GM12878 (cell line): Measurements from ENCODE around the gene PRKCD. TPM values are rescaled to one million over a fixed set of nuclear protein-coding genes. Genes with fewer than 3 reads are reported as not detected.

ENCODE experiments used
- ATAC-seq: fragments of 200-7000 bp; cut with Tn5 transposase; 3 replicates; pipeline ENCODE4 v1.9.1; 2020; ENCODE audit warnings: mild to moderate bottlenecking, moderate library complexity
- BruUV-seq: library from RNA; stranded (reverse); fragments of 400-500 nt; replicated peaks from 2 replicates; lab custom pipeline; 2021; lab: Mats Ljungman, UMichigan
- CTCF ChIA-PET: fragments of 300-600 bp; sonication (Branson Sonifier 250); formaldehyde crosslinking; extraction: SDS; loops from one replicate; lab custom pipeline; 2021; ENCODE audit warnings: inconsistent platforms; lab: Yijun Ruan, JAX
- POLR2A ChIA-PET: fragments of 350-600 bp; formaldehyde crosslinking; extraction: SDS; loops from one replicate; lab custom pipeline; 2021; ENCODE audit warnings: inconsistent platforms; lab: Charles Lee
- RAD21 ChIA-PET: fragments of 300-600 bp; sonication (Branson Sonifier 250); formaldehyde crosslinking; loops from one replicate; lab custom pipeline; 2023; ENCODE audit warnings: antibody characterized with exemption; ENCODE audit not compliant: unreplicated experiment; lab: Charles Lee
- SMC1A ChIA-PET: fragments of 300-600 bp; sonication (Branson Sonifier 250); formaldehyde crosslinking; loops from one replicate; lab custom pipeline; 2023; ENCODE audit not compliant: unreplicated experiment, uncharacterized antibody; lab: Charles Lee
- DNase-seq: peaks from one replicate; pipeline ENCODE4 v3.0.0-alpha.2; 2011; ENCODE audit warnings: low read depth, low spot score
- FAIRE-seq: peaks from 3 replicates; lab custom pipeline; 2011; peaks lifted over from hg19 to GRCh38; lab: Jason Lieb, UNC
- H2AFZ ChIP-seq: 2 replicates; pipeline ENCODE4 v1.6.0; 2011; ENCODE audit warnings: low read depth, low read length, control low read depth; ENCODE audit not compliant: control insufficient read depth
- H3K27ac ChIP-seq: 2 replicates; pipeline ENCODE4 v1.5.1; 2011; ENCODE audit warnings: control low read depth; ENCODE audit not compliant: control insufficient read depth, insufficient read depth
- H3K27me3 ChIP-seq, 2 experiments: replicated peaks in 1 of 2; 2 replicates each; pipeline versions ENCODE4 v1.6.0 to v1.6.1; 2011; ENCODE audit warnings: low read length in 1 of 2; ENCODE audit not compliant: control insufficient read depth in 2 of 2, insufficient read depth in 2 of 2
- H3K36me3 ChIP-seq, 2 experiments: 2 replicates each; pipeline ENCODE4 v1.5.1; 2011; ENCODE audit warnings: low read length in 1 of 2; ENCODE audit not compliant: control insufficient read depth in 2 of 2, insufficient read depth in 2 of 2
- H3K4me1 ChIP-seq: 2 replicates; pipeline ENCODE4 v1.6.1; 2011; ENCODE audit warnings: mild to moderate bottlenecking, low read length, moderate library complexity, mixed read lengths; ENCODE audit not compliant: control insufficient read depth, insufficient read depth
- H3K4me2 ChIP-seq: 2 replicates; pipeline ENCODE4 v1.6.0; 2011; ENCODE audit warnings: control low read depth; ENCODE audit not compliant: control insufficient read depth, insufficient read depth
- H3K4me3 ChIP-seq: fragments of 200-600 bp; sonication (generic); 2 replicates; pipeline ENCODE4 v1.5.1; 2016
- H3K79me2 ChIP-seq: 2 replicates; pipeline ENCODE4 v1.6.0; 2011; ENCODE audit warnings: low read length; ENCODE audit not compliant: control insufficient read depth, insufficient read depth
- H3K9ac ChIP-seq: 2 replicates; pipeline ENCODE4 v1.8.0; 2011; ENCODE audit warnings: low read length, control low read depth, mixed read lengths; ENCODE audit not compliant: control insufficient read depth, insufficient read depth
- H3K9me3 ChIP-seq: replicated peaks from 3 replicates; pipeline ENCODE4 v1.5.1; 2011; ENCODE audit warnings: mild to moderate bottlenecking, low read length; ENCODE audit not compliant: control insufficient read depth, insufficient read depth
- H4K20me1 ChIP-seq: 2 replicates; pipeline ENCODE4 v1.6.0; 2011; ENCODE audit not compliant: control insufficient read depth, insufficient read depth
- EED ChIP-seq: sonication (generic); IDR thresholded peaks from 2 replicates; pipeline ENCODE4 v1.6.1; 2016; ENCODE audit warnings: antibody characterized with exemption, low read depth
- ETV6 ChIP-seq, 2 experiments: fragments of 450-650 bp in 1 of 2; IDR thresholded peaks in 1 of 2; conservative IDR thresholded peaks in 1 of 2; 2 replicates each; pipeline ENCODE4 v1.6.1; 2014; ENCODE audit warnings: antibody characterized with exemption in 1 of 2, borderline replicate concordance in 1 of 2, low read depth in 1 of 2, mild to moderate bottlenecking in 1 of 2, moderate library complexity in 1 of 2
- IKZF1 ChIP-seq: fragments of 450-650 bp; conservative IDR thresholded peaks from 2 replicates; pipeline ENCODE4 v1.6.1; 2017; ENCODE audit warnings: antibody characterized with exemption, mild to moderate bottlenecking
- POLR2A ChIP-seq: IDR thresholded peaks from 2 replicates; pipeline ENCODE4 v1.6.1; 2011; ENCODE audit warnings: low read depth, mild to moderate bottlenecking, low read length
- RB1 ChIP-seq: fragments of 450-650 bp; formaldehyde crosslinking; IDR thresholded peaks from 2 replicates; pipeline ENCODE4 v1.6.1; 2017; ENCODE audit warnings: mild to moderate bottlenecking, borderline replicate concordance
- RUNX3 ChIP-seq: IDR thresholded peaks from 2 replicates; pipeline ENCODE4 v1.6.1; 2012; ENCODE audit warnings: low read length, inconsistent platforms
- WGBS: methylation state at CpG from one replicate; pipeline ENCODE4 v1.1.6; 2016; ENCODE audit warnings: low lambda C conversion rate; ENCODE audit not compliant: insufficient replicate concordance, insufficient coverage; ENCODE audit errors: missing lambda C conversion rate; 5-methylcytosine and 5-hydroxymethylcytosine counted together
- in situ Hi-C: fragments of 300-500 bp; cut with MboI; formaldehyde crosslinking; loops from 9 replicates; pipeline ENCODE4 v1.14.3; 2018; ENCODE audit warnings: mixed read lengths
- intact Hi-C: fragments of 100-400 bp; cut with micrococcal nuclease; formaldehyde crosslinking; loops from one replicate; pipeline ENCODE4 v1.14.2; 2022; ENCODE audit not compliant: unreplicated experiment
- polyA plus RNA-seq, 11 experiments: library from polyadenylated mRNA; depleted of rRNA in 4 of 11; unstranded in 6 of 11; stranded (reverse) in 5 of 11; fragments of >200 nt; fragmentation: Nextera tagmentation in 4 of 11; fragmentation: Illumina TruSeq in 1 of 11; extraction: Ambion mirVana in 4 of 11; extraction: Trizol in 1 of 11; gene quantifications; 1 replicate in 1 of 11; 2 replicates in 10 of 11; pipeline versions ENCODE4 v1.2.1 to v1.2.3, GENCODE V29; 2011 to 2016; ENCODE audit warnings: inconsistent platforms in 2 of 11, missing spikeins in 2 of 11, low read depth in 1 of 11
- total RNA-seq, 4 experiments: library from RNA; depleted of rRNA in 3 of 4; stranded (reverse); fragments of >200 nt in 3 of 4; fragmentation: Illumina TruSeq in 1 of 4; extraction: Trizol in 1 of 4; gene quantifications; 2 replicates each; pipeline versions ENCODE4 v1.2.1 to v1.2.3, GENCODE V29; 2013 to 2021

Gene PRKCD
- total and polyA plus RNA-seq, 10 of the 15 experiments (the other 5 are each of a cell fraction or from before 2014, with no cell fraction given), result 10.0 to 114 (median 42.4) TPM

GRCh38 chr3:53166781-53167291 is 5.8 kb downstream of the PRKCD start:
- no TSS peak for BruUV-seq
- ChIA-PET POLR2A (interaction anchor here (1.6 to 2.0 kb wide), 2 partner anchors 14 to 38 kb away, joined by 5 to 6 read pairs; no protein-coding TSS in a partner anchor), CTCF (interaction anchor here (1.1 to 11.6 kb wide), 6 partner anchors 25 to 57 kb away, joined by 3 to 125 read pairs (median 9); no protein-coding TSS in a partner anchor), SMC1A (interaction anchor here (0.5 to 2.1 kb wide), 9 partner anchors 20 to 501 kb away, joined by 3 to 7 read pairs (median 4); no protein-coding TSS in a partner anchor), RAD21 (interaction anchor here (5.3 kb wide), 1 partner anchor 29 kb away, joined by 44 read pairs; no protein-coding TSS in a partner anchor)
- whole genome bisulfite sequencing, result under 1% methylated on average over 9 of the region's 9 CpGs
- Histone ChIP-seq H3K4me2 (peak overlapping the region; percentile 77), H3K79me2 (peaks cover 100% of the 10 kb centered on the region), H3K4me3 (peak overlapping the region; percentile 68), H3K27ac (peak overlapping the region; percentile 81), H3K27me3 (no peaks in the 10 kb centered on the region), H4K20me1 (peaks cover 17% of the 10 kb centered on the region), H2AFZ (no peak overlapping the region), H3K9ac (peak overlapping the region; percentile 45), H3K9me3 (no peaks in the 10 kb centered on the region), H3K4me1 (peaks cover 84% of the 10 kb centered on the region), H3K36me3 (peaks cover 13 to 15% of the 10 kb centered on the region in 2 experiments)
- DNase-seq (no peak), FAIRE-seq (no peak), ATAC-seq (peak; percentile 19)
- no peak for TF ChIP-seq RB1
- TF ChIP-seq EED, result 0 out of 2 replicates have a peak, but pooled peaks have one; percentile 19
- peak; percentile 11; the same call in 1 of the 2 replicates for TF ChIP-seq POLR2A
- peak; percentile 68 for TF ChIP-seq RUNX3
- peak; percentile 50; the same call in 1 of the 2 replicates for TF ChIP-seq IKZF1
- TF ChIP-seq ETV6 (conservative IDR thresholded peaks at IDR 0.05 in 1 of 2, IDR thresholded peaks at IDR 0.05 in 1 of 2; ENCODE audit: borderline replicate concordance in 1 of 2, low read depth in 1 of 2), result peak in 1 of 2 experiments; percentile 51; a peak in 1 of 4 replicates
- intact Hi-C loops, result no loop called here
- in situ Hi-C loops, result no loop called here
